Measurements from ENCODE around the gene MBD2.

The MBD2 gene

DNA sequence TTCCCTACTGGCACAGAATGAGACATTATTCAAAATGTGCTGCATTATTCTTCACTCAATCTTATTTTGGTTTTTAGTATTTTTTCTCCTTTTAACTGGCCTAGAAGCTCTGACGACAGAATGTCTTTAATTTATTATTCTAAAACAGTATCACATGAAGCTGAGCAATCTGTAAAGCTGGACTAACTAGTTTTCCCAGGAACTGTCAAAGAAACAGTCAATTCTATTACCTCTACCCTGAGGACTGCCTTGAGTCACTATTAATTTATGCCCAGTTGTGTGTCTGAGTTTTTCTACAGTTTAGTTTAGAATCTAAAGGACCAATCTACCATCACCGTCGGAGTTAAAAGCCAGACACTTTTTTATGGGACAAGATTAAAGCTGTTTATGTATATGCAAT is 31.6 kb downstream of the MBD2 start:
- no peak for DNase-seq

DNA sequence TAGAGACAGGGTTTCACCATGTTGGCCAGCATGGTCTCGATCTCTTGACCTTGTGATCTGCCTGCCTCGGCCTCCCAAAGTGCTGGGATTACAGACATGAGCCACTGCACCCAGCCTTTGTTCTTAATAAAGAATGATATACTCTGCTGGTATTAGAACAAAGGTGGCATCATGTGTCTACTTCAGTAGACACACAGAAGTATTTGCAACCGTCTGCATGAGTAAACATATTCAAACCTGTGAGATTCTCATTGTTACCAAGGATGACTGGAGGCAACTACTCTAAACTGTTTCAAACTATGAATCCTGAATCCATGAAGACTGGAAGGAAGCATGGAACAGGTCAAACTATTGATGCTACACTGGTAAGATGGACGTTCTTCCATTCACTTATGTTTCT is 32.1 kb downstream of the MBD2 start:
- DNase-seq = no peak

DNA sequence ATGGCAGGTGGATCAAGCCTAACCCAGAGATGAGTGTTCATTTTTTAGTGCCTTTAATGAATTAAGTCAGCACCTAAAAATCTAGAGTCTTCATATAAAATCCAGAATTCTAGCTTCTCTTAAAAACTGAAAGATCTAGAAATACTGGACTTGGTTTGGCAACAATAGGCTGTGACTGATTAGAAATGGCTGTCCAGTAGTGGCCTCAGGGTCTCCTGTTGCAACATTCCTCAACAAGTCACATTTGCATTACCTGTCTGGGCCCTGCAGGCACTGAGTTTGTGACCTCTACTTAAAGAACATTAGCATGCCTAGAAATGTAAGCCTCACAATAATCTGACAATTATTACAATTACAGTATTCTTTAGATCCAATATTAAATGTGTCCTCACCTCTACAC is 33.1 kb downstream of the MBD2 start:
- DNase-seq = no peak

DNA sequence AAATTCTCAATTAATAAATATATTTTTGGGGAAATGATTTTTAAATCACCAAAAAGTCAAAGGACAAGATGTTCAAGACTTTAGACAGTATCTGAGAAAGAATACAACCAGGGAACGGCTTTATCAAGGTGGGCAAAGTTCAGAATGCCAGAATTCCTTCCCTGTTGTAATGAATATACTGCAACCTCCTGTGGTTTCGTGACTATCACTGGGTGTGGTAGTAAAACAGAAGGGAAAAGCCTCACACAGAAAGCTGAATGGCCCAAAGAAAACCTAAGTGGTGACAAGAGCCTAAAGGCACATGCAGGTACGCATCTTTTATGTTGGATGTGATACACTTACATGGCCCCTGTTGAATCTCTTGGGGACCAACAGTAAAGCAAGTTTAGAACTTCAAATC is 37.1 kb downstream of the MBD2 start:
- DNase-seq = no peak

DNA sequence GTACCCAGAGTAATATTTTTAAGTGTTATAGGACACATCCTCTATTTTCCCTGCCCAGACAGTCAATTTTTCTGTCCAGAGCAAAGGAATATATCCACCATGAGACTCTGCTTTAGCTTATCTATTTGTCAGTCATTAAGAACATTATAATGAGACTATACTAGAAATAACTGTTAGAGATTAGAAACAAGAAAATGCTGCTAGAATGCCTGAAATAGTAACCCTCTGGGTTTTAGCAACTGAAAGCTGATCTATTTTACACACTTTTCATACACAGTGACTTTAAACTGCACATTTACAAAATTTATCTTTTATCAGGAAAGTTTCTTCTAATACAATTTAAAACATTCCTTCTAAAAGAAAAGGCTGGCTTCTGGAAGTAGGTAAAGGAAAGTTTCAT is 39.6 kb downstream of the MBD2 start:
- no peak for DNase-seq

DNA sequence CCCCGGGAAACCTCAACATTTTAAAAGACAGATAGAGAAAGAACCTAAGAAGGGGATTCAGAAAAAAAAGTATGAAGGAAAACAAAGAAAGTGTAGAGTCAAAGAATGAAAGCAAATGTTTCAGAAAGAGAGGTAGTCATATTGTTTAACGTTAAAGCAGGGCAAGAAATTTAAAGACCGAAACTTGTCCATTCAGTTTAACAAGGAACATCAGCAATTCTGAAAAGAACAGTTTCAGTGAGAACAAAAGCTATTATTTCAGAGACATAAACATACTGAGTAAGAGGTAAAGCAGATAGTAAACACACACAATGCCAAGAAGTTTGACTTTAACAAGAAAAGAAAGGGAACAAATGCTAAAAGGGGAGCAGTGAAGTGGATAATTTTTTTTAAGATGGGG is 41.1 kb downstream of the MBD2 start:
- no peak for DNase-seq

DNA sequence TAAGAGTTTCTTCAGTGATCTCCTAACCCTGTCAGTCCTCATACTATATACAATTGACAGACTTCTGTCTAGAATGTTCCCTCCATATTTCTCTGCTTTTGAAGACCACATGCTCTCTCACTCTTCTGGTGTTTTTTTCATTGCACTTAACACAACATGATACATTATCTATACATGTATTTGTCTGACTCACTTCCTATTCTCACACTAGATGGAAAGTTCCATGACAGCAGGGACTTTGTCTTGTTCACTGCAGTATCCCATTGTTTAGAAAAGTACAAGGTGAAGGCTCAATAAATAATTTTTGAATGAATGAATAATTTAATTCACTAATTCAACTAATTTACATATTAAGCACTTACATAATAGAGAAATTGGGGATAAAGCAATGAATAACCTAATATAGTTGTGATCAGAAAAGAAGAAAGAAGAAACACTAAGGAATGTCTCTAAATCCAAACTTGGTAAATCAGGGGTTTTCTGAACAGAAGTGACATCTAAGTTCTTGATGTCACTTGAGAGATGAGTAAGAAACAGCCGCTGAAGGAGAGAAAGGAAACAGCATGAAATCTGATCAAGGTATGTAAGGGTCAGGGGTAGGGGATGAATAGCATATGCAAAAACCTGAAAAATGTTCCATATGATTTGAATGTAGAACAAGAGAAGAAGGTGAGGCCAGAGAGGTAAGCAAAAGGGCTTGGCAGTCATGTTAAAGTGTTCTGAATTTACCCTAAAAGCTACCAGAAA is 42.4 kb downstream of the MBD2 start:
- no peak for DNase-seq

DNA sequence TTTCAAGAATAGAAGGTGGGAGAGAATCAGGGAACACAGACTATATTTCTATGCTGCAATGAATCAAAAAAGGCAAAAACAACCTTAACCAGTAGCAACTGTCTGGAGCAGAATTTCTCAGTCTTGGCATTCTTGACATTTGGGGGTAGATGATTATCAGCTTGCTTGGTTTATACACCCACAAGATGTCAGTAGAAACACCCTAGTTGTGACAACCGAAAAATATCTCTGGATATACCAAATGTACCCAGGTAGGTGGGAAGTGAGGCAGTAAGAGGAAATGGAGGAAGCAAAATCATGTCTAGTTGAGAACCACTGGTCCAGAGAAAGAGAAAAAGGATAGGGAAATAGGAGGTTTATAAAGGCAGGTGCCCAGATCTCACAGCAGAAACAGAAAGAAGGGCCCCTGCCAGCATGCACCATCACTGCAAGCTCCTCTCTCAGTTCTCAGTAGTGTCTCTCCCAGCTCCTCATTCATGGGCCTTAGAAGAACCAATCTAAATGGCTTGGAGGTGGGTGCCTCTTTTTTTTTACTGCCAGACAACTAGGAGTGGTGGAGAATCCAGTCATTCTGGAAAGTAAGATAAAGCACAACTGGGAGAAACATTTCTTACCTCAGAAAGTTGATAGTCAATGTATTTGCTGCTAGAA is 50.4 kb downstream of the MBD2 start:
- no peak for DNase-seq

DNA sequence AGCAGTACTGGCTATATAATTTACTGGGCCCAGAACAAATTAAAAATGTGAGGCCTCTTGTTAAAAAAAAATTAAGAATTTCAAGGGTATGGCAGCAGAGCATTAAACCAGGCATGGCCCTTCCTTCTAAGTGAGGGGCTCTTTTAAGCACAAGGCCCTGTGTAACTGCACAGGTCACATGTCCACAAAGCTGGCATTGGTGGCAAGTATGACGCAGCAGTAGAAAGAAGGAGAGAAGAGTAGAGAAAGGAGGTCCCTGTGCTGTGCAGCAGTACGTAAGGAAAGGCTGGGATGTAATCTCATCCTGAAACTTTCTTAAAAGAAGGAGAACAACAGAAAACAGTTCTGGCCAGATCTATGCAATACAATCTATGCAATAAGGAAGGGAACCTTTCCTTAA is 51.2 kb downstream of the MBD2 start:
- DNase-seq = no peak

DNA sequence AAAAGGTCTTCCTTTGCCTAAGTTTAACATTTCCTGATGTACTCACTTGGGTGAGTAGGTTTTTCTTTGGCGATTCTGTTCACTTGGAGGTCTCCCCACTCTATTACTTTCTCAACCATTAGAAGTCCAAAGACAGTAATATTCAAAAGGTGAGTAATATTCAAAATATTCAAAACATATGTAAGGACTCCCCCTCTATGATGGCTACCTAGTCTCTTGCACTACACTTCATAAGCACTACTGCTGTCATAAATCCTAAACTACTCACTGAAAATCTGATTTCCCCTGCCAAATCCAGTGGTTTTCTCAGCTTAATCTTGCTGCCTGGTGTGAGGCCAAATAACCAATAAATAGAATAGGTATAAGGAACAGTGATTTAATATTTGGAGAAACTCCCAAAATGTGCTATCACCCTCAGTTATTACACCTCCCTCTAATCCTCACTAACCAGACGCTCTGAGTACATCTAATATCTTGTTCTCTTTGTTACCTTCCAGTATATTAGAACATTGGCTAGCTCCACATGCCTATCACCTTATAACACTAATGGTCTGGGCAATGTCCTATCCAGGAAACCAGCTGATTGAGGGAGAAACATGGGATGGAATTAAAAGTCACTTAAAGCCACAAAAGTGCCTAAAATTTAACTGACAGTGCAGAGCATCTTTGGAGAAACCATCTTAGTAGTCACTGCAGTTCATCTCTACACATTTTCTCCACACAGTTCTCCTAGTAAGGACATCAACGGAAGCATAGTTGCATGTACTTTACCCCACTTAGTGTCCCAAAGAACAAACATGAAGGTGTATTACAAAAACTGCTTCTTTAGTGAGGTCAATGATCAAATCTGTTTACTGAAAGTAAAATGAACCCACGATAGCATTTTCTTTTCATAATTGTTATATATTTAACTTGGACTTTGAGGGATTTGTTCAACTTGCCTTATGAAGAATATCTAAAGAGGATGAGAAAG is 54.8 kb downstream of the MBD2 start:
- DNase-seq = no peak

DNA sequence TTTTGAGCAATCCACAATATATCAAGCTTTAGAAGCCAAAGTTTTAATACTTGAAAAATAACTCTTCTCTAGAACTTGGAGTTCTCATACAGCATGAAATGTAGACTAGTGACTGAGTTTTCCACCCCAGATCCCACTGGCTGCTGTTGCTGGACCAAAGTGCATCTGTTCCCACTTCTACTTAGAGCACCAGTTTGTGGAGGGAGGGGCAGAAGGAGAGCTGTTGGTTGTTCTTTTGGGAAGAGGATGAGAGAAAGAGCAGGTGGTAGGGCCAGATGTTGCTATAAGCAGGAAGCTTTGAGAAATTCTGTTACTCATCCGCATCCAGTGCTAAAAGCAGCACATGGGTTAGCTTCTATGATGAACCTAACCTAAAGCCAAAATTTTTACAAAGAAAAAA is 59.0 kb downstream of the MBD2 start:
- no peak for DNase-seq

DNA sequence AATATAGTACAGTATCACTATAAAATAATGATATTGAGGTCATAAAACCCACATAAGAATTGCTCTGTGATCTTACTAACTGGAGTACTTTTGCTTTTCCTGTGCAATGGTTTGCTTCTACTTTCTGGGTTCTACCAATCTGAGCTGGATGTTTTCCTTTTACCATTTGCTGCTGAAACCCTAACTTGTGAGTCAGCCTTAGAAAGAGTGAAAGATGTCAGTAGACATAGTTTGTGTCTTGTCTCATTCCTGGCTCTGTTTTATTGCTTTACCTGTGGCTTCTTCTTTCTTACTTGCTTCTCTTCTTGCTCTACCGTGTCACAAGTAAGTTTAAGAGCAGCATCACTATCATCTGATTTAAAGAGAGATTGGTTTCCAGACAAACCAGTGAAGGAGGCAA is 61.0 kb downstream of the MBD2 start:
- DNase-seq = no peak

DNA sequence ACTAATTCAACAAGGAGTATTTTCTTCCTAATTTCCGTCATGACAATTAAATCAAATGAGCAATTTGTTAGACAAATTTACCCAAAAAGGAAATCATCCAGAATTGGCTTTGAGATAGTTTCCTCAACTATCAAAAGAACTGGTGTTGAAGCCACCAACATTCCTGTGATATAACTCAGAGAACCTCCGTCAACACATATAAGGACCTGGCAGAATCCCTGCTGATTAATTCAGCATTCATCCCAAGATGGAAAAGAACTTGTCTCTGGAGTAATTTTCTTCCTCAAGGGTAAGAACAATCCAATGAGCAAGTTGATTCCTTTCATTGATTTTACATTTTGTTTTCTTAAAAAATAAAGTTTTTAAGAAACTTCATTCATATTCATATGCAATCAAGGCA is 62.0 kb downstream of the MBD2 start:
- DNase-seq = no peak

DNA sequence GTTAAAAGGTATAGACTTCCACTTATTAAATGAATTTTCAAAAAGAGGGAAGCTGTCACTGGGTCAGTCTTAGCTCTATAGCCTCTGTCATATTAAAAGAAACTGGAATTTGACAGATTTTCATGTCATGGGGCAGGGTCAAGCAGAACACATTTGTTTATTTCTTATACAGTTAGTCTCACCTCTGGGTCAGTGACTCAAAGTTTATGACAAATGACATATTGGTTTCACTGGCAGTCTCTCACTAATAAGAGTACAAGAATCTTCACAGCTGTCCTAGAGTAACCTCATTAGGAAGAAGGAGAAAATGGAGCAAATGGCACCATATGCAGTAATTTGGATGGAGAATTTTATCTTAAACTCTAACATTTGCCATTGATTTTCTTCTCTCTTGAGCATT is 63.2 kb downstream of the MBD2 start:
- no peak for DNase-seq

DNA sequence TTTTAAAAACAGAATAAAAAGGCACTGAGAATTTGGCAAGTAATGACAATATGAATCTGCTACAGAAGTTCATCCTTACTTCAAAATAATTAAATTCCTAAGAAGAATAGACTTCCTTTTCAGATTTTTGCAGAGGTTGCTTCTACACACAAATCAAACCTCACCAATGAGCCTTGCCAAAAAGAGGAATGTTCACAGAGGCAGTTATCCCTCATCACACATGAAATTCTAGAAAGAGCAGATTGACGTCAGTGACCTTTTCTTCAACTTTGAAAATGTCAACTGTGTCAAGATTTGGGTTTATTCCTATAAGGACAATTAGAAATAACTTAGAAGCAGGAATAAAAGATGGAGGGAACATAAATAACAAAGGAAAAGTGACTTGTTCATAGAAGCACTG is 64.6 kb downstream of the MBD2 start:
- DNase-seq = no peak

DNA sequence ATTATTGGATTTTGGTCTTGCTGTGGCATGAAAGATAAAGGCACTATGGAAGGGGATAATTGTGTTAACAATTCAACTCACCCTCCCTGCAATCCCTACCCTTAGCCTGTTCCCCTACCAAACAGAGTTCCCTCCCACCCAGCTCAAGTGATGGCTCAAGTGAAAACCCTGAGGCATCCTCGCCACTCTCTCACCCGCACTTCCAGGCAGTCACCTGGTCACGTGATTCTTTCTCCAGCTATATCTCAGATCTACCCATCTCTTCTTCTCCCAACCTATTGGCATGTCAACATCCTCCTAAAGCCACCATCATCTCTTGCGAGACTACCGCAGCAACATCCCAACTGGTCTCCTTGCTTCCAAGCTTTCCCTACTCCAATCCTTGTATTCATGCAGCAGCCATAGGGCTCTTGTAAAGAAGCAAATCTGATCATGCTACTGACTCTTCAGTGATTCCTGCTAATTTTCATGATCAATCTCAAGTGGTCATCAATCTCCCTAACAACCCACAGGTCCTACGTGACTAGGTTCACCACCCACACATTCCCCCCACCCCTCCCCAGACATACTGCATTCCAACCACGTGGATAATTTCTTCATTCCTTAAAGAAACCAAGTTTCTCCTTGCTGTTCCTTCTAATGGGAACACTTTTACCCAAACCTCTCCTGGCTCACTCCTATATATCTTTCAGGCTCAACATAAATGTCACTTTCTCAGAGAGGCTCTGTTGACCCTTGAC is 66.7 kb downstream of the MBD2 start:
- no peak for DNase-seq

DNA sequence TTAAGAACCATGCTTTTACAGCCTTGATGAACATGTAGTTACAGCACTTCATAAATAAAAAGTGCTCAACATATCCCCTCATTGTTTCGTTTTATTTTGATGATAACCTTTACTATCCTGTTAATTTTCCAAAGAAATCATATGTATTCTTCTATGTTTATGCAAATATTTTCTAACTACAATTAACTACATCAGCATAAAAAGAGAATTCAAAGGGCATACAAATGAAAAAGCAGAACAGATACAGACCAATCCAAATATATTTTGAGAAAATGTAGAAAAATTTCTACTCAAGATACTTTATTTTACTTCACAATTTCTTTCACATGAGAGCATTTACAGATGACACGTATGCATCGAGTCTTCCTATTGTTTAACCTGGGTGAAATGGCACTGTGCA is 69.1 kb downstream of the MBD2 start:
- DNase-seq = no peak

DNA sequence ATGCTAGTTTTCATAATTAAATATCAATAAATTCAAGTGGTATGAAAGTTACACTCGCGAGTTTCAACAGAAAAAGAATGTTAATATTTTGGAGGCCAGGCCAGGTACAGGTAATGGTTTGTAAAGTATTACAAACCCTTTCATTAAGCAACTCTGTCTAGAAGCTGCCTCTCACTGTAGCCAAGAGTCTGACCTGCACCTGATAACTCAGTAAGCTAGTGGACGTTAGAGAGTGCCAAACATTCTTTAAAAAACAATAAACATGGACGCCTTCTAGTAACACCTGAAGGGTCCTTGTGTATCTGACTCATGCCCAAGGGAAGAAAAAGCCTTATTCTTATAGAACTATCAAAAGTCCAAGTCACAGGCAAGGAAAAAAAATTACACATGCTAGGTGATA is 70.2 kb downstream of the MBD2 start:
- no peak for DNase-seq

DNA sequence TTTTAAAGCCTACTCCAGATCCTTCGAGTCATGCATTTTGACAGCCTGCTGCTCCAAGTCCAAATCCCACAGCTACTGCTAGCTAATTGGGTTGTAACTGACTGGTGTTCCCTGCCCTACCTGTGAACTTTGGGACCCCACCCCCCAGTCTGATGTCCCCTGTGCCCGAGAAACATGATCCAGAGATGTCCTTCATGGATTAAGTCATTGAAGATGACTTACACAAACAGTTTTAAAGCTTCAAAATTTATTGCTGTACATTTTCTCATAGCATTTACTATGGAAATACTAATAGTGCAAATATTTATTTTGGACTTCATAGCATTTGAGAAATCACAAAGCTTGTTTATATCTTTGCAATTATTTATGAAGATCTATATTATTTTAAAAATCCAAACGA is 73.1 kb downstream of the MBD2 start:
- no peak for DNase-seq

DNA sequence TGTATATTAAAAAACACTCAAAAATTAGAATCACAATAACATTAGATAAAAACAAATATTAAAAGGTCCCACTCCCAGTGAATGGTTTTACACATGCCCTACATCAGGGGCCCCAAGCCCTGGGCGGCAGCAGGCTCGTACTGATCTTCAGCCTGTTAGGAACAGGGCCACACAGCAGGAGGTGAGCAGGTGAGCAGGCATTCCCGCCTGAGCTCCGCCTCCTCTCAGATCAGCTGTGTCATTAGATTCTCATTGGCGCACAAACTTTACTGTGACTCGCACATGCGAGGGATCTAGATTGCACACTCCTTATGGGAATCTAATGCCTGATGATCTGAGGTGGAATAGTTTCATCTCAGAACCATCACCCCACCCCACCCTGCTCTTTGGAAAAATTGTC is 74.2 kb downstream of the MBD2 start:
- DNase-seq = no peak

DNA sequence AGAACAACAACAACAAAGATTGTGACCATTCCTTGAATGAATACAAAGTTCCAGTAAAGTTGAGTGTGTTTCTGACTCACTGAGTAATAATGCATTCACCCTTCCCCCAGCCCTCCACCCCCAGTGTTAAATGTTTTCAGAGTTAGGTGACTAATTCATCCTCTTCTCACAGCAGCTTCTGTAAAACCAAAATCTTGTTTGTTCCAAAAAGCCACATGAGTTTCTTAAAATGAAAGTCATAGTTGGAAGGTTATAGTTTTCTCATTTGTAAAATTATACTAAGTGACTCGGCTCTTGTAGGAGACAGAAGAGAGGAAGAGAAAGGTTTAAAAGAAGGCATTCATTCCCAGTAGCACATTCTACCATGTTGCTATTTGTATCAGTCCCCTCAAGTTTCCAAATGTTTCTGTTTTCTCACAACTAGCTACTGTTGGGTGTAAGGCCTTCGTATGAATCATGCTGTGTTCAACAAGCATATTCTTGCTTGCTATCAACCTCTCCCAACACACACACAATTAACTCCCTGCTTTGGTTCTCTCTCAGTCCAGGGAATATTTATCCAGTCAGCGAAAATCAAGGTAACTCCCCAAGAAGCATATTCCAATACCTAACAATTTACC is 75.3 kb downstream of the MBD2 start:
- DNase-seq = peak; percentile 72 to 74

DNA sequence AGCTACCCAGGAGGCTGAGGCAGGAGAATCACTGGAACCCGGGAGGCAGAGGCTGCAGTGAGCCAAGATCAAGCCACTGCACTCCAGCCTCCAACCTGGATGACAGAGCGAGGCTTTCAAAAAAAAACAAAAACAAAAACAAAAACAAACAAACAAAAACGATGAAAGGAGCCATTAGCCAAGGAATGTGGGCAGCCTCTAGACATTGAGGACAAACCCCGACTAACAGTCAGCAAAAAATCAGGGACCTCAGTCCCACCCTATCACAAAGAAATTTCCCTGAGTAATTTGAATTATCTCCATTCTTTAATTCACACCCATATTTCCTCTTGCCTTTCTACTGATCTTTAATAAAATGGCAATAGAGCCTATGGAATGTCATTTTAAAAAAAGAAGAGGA is 75.8 kb downstream of the MBD2 start:
- DNase-seq = no peak

DNA sequence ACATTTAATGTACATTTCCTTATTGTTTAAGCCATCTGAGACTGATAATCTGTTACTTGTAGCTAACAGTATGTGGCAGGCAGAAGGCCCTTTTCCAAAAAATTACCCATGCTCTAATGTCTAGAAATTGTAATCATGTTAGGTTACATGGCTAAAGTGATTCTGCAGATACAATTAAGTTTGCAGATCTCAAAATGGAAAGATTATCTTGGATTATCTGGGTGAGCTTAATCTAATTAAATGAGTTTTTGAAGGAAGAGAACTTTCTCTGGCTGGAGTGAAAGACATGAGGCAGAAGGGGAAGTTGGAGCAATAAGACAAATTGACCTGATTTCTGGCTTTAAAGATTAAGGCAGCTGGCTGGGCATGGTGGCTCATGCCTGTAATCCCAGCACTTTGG is 76.3 kb downstream of the MBD2 start:
- DNase-seq = no peak
